OCI-LY1 (cell line): ENCODE data around the gene STARD9.

Experiments used
- H2AFZ ChIP-seq: fragments of 200-600 bp; sonication (generic), shearing (Covaris generic); 2 replicates; pipeline ENCODE4 v1.6.0; 2014; ENCODE audit warnings: antibody characterized with exemption, mild to moderate bottlenecking, low read length
- H3F3A ChIP-seq: fragments of 200-600 bp; sonication (generic), shearing (Covaris generic); 2 replicates; pipeline ENCODE4 v1.6.0; 2014; ENCODE audit warnings: mild to moderate bottlenecking, antibody characterized with exemption, low read length, moderate library complexity; ENCODE audit not compliant: insufficient read depth
- H3K27ac ChIP-seq: fragments of 200-600 bp; sonication (generic); 2 replicates; pipeline ENCODE4 v1.5.1; 2014; ENCODE audit warnings: low read length, mixed run types, mild to moderate bottlenecking, low read depth; ENCODE audit not compliant: poor library complexity, severe bottlenecking
- H3K27me3 ChIP-seq: fragments of 200-600 bp; sonication (generic); 2 replicates; pipeline ENCODE4 v1.6.0; 2014; ENCODE audit warnings: antibody characterized with exemption, mild to moderate bottlenecking, low read length, moderate library complexity; ENCODE audit not compliant: insufficient read depth
- H3K36me3 ChIP-seq: fragments of 200-600 bp; sonication (generic); 2 replicates; pipeline ENCODE4 v1.6.1; 2014; ENCODE audit warnings: mild to moderate bottlenecking, antibody characterized with exemption, low read length, moderate library complexity, mixed read lengths; ENCODE audit not compliant: insufficient read depth
- H3K4me1 ChIP-seq: fragments of 200-600 bp; sonication (generic); 2 replicates; pipeline ENCODE4 v1.5.1; 2014; ENCODE audit warnings: mild to moderate bottlenecking, low read length, moderate library complexity; ENCODE audit not compliant: insufficient read depth, severe bottlenecking
- H3K4me2 ChIP-seq: fragments of 200-600 bp; sonication (generic), shearing (Covaris generic); 2 replicates; pipeline ENCODE4 v1.6.1; 2014; ENCODE audit warnings: low read length
- H3K4me3 ChIP-seq: fragments of 200-600 bp; sonication (generic); 2 replicates; pipeline ENCODE4 v1.5.1; 2014; ENCODE audit warnings: low read length, low read depth, mild to moderate bottlenecking, mixed read lengths; ENCODE audit not compliant: poor library complexity, severe bottlenecking
- H3K79me2 ChIP-seq: fragments of 200-600 bp; shearing (Covaris generic); 2 replicates; pipeline ENCODE4 v1.6.1; 2016; ENCODE audit warnings: mixed run types, low read length, mixed read lengths; ENCODE audit not compliant: insufficient read depth
- H3K9ac ChIP-seq: fragments of 200-600 bp; sonication (generic), shearing (Covaris generic); 2 replicates; pipeline ENCODE4 v1.6.1; 2014; ENCODE audit warnings: mild to moderate bottlenecking, low read length, mixed read lengths
- H3K9me2 ChIP-seq: fragments of 200-600 bp; sonication (generic), shearing (Covaris generic); 2 replicates; pipeline ENCODE4 v1.6.1; 2014; ENCODE audit warnings: low read depth, mild to moderate bottlenecking, low read length, mixed read lengths
- H3K9me3 ChIP-seq: fragments of 200-600 bp; shearing (Covaris generic); 2 replicates; pipeline ENCODE4 v1.6.1; 2014; ENCODE audit warnings: low read length, mixed read lengths
- H4K20me1 ChIP-seq: fragments of 200-600 bp; sonication (generic), shearing (Covaris generic); 2 replicates; pipeline ENCODE4 v1.6.0; 2016; ENCODE audit warnings: mild to moderate bottlenecking, low read length; ENCODE audit not compliant: insufficient read depth
- EZH2 ChIP-seq: fragments of 200-600 bp; sonication (generic), shearing (Covaris generic); IDR thresholded peaks from 2 replicates; pipeline ENCODE4 v1.8.0; 2017; ENCODE audit warnings: borderline replicate concordance, mixed run types, mild to moderate bottlenecking, antibody characterized with exemption, low read length, moderate library complexity, mixed read lengths
- TF ChIP-seq, protein P1 (sequence below): fragments of 200-600 bp; sonication (generic), shearing (Covaris generic); IDR thresholded peaks from 2 replicates; pipeline ENCODE4 v1.5.1; 2017; ENCODE audit warnings: mild to moderate bottlenecking, antibody characterized with exemption, low read length, moderate library complexity, mixed read lengths

STARD9 gene

DNA sequence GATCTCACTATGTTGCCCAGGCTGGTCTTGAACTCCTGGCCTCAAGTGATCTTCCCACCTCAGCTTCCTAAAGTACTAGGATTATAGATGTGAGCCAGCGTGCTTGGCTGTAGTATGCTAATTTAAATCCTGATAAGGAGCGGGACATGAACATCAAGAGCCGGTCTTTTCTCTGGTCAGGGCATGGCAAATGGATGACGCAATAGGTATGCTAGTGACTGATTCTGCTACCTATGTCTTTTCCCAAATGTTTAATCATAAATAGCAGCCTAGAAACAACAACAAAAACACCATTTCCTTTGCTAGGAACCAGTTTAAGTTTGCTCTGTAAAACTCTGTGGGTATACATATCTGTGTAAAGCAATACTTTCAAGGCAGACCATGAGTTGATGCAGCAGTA lies 64.7 kb downstream of the STARD9 start:
- no peaks in the 10 kb centered on the region for H4K20me1 ChIP-seq
- no peaks in the 10 kb centered on the region for H3K9me2 ChIP-seq
- no peaks in the 10 kb centered on the region for H3K4me1 ChIP-seq
- H3K79me2 ChIP-seq, result no peaks in the 10 kb centered on the region
- no peaks in the 10 kb centered on the region for H3K27me3 ChIP-seq
- no peak overlapping the region for H2AFZ ChIP-seq
- peaks cover 29% of the 10 kb centered on the region for H3K36me3 ChIP-seq
- no peak overlapping the region for H3K9ac ChIP-seq
- H3F3A ChIP-seq, result no peaks in the 10 kb centered on the region
- TF ChIP-seq EZH2, result no peak
- TF ChIP-seq, protein P1, sequence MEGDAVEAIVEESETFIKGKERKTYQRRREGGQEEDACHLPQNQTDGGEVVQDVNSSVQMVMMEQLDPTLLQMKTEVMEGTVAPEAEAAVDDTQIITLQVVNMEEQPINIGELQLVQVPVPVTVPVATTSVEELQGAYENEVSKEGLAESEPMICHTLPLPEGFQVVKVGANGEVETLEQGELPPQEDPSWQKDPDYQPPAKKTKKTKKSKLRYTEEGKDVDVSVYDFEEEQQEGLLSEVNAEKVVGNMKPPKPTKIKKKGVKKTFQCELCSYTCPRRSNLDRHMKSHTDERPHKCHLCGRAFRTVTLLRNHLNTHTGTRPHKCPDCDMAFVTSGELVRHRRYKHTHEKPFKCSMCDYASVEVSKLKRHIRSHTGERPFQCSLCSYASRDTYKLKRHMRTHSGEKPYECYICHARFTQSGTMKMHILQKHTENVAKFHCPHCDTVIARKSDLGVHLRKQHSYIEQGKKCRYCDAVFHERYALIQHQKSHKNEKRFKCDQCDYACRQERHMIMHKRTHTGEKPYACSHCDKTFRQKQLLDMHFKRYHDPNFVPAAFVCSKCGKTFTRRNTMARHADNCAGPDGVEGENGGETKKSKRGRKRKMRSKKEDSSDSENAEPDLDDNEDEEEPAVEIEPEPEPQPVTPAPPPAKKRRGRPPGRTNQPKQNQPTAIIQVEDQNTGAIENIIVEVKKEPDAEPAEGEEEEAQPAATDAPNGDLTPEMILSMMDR, result no peak
- no peaks in the 10 kb centered on the region for H3K9me3 ChIP-seq
- no peak overlapping the region for H3K4me3 ChIP-seq
- no peak overlapping the region for H3K27ac ChIP-seq
- no peak overlapping the region for H3K4me2 ChIP-seq

DNA sequence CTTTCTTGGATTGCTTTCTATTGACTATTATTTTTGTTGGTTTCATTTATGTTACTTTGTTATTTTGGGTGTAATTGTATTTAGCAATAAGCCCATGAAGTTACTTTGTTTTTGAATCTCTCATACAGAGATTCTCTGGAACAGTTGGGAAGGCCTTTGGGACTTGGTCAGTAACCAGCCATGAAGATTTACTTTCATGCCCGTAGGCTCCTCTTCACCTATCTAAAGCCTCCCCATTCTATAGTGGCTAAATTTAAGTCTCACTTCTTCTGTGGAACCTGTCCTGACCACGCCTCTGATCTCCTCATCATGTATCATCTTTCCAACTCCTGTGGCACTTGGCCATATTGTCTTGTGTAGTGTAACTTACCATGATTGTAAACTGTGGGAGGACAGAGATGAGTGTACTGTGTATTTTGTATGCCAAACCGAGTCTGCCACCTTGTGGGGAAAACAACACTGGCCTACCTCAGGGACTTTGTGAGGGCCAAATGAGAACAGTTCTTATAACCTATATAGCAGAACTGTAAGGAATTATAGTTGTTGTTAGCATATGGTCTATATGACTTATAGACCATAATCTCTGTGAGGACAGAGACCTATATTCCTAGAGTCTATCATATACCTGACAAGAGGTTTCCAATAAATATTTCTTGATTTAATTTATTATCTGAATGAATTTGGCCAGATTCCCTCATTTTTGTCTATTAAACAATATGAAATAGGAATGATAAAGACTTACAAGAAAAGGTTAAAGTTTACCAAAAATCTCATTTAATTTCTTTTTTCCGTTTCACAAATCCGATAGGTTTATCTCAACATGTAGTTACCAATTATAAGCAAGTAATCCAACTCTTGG lies 75.0 kb downstream of the STARD9 start:
- no peaks in the 10 kb centered on the region for H3K79me2 ChIP-seq
- no peak overlapping the region for H2AFZ ChIP-seq
- TF ChIP-seq, protein P1, result peak; percentile 97
- TF ChIP-seq EZH2, result no peak
- H3K9me3 ChIP-seq, result no peaks in the 10 kb centered on the region
- peaks cover 14% of the 10 kb centered on the region for H3K4me1 ChIP-seq
- peaks cover 5% of the 10 kb centered on the region; the same call in 1 of the 2 replicates for H3K36me3 ChIP-seq
- H3K4me2 ChIP-seq, result no peak overlapping the region
- H4K20me1 ChIP-seq, result no peaks in the 10 kb centered on the region
- no peaks in the 10 kb centered on the region for H3F3A ChIP-seq
- no peaks in the 10 kb centered on the region for H3K27me3 ChIP-seq
- H3K9ac ChIP-seq, result no peak overlapping the region
- H3K9me2 ChIP-seq, result no peaks in the 10 kb centered on the region
- no peak overlapping the region for H3K4me3 ChIP-seq
- H3K27ac ChIP-seq, result peak overlapping the region; percentile 9

DNA sequence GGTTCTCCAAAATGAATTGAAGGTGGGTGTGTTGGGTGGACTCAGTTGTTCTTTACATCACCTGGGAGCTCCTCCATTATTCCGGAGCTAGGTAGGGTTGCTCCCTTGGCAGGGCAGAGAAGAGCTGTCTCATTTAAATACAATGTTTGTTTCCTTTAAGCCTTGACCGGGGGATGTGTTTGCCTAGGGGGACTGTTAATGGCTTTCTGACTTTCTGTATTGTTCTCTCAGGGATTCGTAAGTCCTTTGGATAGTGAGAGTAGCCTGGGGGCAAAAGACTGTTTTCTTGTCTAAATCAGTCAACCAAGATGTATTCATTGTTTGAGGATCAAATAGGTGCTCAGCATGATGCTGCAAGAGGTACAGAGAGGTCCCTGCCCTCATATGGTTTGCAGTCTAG lies 90.4 kb downstream of the STARD9 start:
- Histone ChIP-seq H3K36me3 (peaks cover 22% of the 10 kb centered on the region; the same call in 1 of the 2 replicates), H2AFZ (no peak overlapping the region), H4K20me1 (no peaks in the 10 kb centered on the region), H3K4me1 (no peaks in the 10 kb centered on the region), H3K27ac (no peak overlapping the region), H3K79me2 (no peaks in the 10 kb centered on the region), H3F3A (no peaks in the 10 kb centered on the region), H3K9me2 (no peaks in the 10 kb centered on the region), H3K4me2 (no peak overlapping the region), H3K4me3 (no peak overlapping the region), H3K27me3 (no peaks in the 10 kb centered on the region), H3K9me3 (no peaks in the 10 kb centered on the region), H3K9ac (no peak overlapping the region)
- no peak for TF ChIP-seq EZH2
- TF ChIP-seq, protein P1, result no peak
